ENCODE results near the gene ZNF536. TPM values are rescaled to one million over a fixed set of nuclear protein-coding genes. Genes with fewer than 3 reads are reported as not detected.
"Not testable (repeated sequence)": the region's sequence is repeated elsewhere in the genome, so short reads cannot be mapped to it uniquely, and the experiment has no call there.

ZNF536 gene
- total and polyA plus RNA-seq, 7 experiments from 2014 or later = not detected

- Histone ChIP-seq H3K27me3 (ENCODE audit: control insufficient read depth in 2 of 2, insufficient read depth in 2 of 2, low read length in 2 of 2) (no peaks in the 10 kb centered on the region), H3K9me3 (ENCODE audit: control insufficient read depth in 2 of 3, low read length in 3 of 3) (no peaks in the 10 kb centered on the region), H3K4me3 (ENCODE audit: low read length) (no peak overlapping the region), H3K27ac (ENCODE audit: low read depth, low read length) (no peak overlapping the region), H3K4me1 (ENCODE audit: control insufficient read depth in 2 of 2, insufficient read depth in 2 of 2, low read length in 2 of 2) (no peaks in the 10 kb centered on the region), H3K36me3 (ENCODE audit: control insufficient read depth in 2 of 3, insufficient read depth in 3 of 3, low read length in 3 of 3) (no peaks in the 10 kb centered on the region)
- ChIA-PET CTCF (no interaction called here), POLR2A (no interaction called here)
- H3K27ac Mint-ChIP-seq = no peak overlapping the region
- intact Hi-C loops (cut with micrococcal nuclease) = no loop called here
- no peak overlapping the region for H3K4me3 Mint-ChIP-seq
- H3K9me3 Mint-ChIP-seq = peaks cover 0 to 37% (median 8%) of the 10 kb centered on the region in 11 donors
- ATAC-seq (no peak), DNase-seq (no peak)
- no peaks in the 10 kb centered on the region for H3K4me1 Mint-ChIP-seq
- peaks cover 0 to 43% (median 18%) of the 10 kb centered on the region in 5 donors for H3K27me3 Mint-ChIP-seq
- H3K36me3 Mint-ChIP-seq = peaks cover 0 to 4% (median 0%) of the 10 kb centered on the region in 5 donors
These were observed 109.6 kb downstream of the ZNF536 start for GRCh38 chr19:30481823-30482222.

GRCh38 chr19:30482956-30483355 is 110.8 kb downstream of the ZNF536 start:
- ChIA-PET POLR2A (no interaction called here), CTCF (no interaction called here)
- Mint-ChIP-seq H3K36me3 (peaks cover 0 to 4% (median 0%) of the 10 kb centered on the region in 5 donors), H3K4me3 (no peak overlapping the region), H3K27ac (no peak overlapping the region), H3K27me3 (peaks cover 0 to 43% (median 23%) of the 10 kb centered on the region in 5 donors), H3K9me3 (peaks cover 0 to 39% (median 8%) of the 10 kb centered on the region in 11 donors), H3K4me1 (no peaks in the 10 kb centered on the region)
- no peak for ATAC-seq
- Histone ChIP-seq H3K27ac (ENCODE audit: low read depth, low read length) (no peak overlapping the region), H3K9me3 (ENCODE audit: control insufficient read depth in 2 of 3, low read length in 3 of 3) (no peaks in the 10 kb centered on the region), H3K4me1 (ENCODE audit: control insufficient read depth in 2 of 2, insufficient read depth in 2 of 2, low read length in 2 of 2) (no peaks in the 10 kb centered on the region), H3K27me3 (ENCODE audit: control insufficient read depth in 2 of 2, insufficient read depth in 2 of 2, low read length in 2 of 2) (no peaks in the 10 kb centered on the region), H3K4me3 (ENCODE audit: low read length) (no peak overlapping the region), H3K36me3 (ENCODE audit: control insufficient read depth in 2 of 3, insufficient read depth in 3 of 3, low read length in 3 of 3) (no peaks in the 10 kb centered on the region)
- DNase-seq = no peak
- intact Hi-C loops (cut with micrococcal nuclease) = no loop called here

- H3K4me3 Mint-ChIP-seq; intact Hi-C loops (cut with micrococcal nuclease); H3K27ac ChIP-seq (ENCODE audit: low read depth, low read length); DNase-seq; H3K9me3 ChIP-seq (ENCODE audit: control insufficient read depth in 2 of 3, low read length in 3 of 3); CTCF ChIA-PET; H3K4me3 ChIP-seq (ENCODE audit: low read length); H3K27me3 ChIP-seq (ENCODE audit: control insufficient read depth in 2 of 2, insufficient read depth in 2 of 2, low read length in 2 of 2); POLR2A ChIA-PET; H3K36me3 ChIP-seq (ENCODE audit: control insufficient read depth in 2 of 3, insufficient read depth in 3 of 3, low read length in 3 of 3); ATAC-seq; H3K36me3 Mint-ChIP-seq; H3K4me1 ChIP-seq (ENCODE audit: control insufficient read depth in 2 of 2, insufficient read depth in 2 of 2, low read length in 2 of 2); H3K27ac Mint-ChIP-seq; H3K4me1 Mint-ChIP-seq: not testable (repeated sequence)
- H3K27me3 Mint-ChIP-seq = peaks cover 0 to 26% (median 21%) of the 10 kb centered on the region in 5 donors
- H3K9me3 Mint-ChIP-seq = peaks cover 0 to 34% (median 7%) of the 10 kb centered on the region in 11 donors
These were observed 114.1 kb downstream of the ZNF536 start for GRCh38 chr19:30486250-30486649.

- H3K4me3 ChIP-seq (ENCODE audit: low read length) = no peak overlapping the region
- H3K4me1 ChIP-seq (ENCODE audit: control insufficient read depth in 2 of 2, insufficient read depth in 2 of 2, low read length in 2 of 2) = no peaks in the 10 kb centered on the region
- POLR2A ChIA-PET = no interaction called here
- no peaks in the 10 kb centered on the region for H3K9me3 ChIP-seq (ENCODE audit: control insufficient read depth in 2 of 3, low read length in 3 of 3)
- intact Hi-C loops (cut with micrococcal nuclease) = no loop called here
- H3K27me3 ChIP-seq (ENCODE audit: control insufficient read depth in 2 of 2, insufficient read depth in 2 of 2, low read length in 2 of 2) = no peaks in the 10 kb centered on the region
- Mint-ChIP-seq H3K36me3 (no peaks in the 10 kb centered on the region), H3K4me3 (no peak overlapping the region), H3K27ac (no peak overlapping the region), H3K27me3 (peaks cover 4 to 33% (median 25%) of the 10 kb centered on the region in 5 donors), H3K9me3 (peaks cover 0 to 28% (median 6%) of the 10 kb centered on the region in 11 donors), H3K4me1 (no peaks in the 10 kb centered on the region)
- H3K27ac ChIP-seq (ENCODE audit: low read depth, low read length) = no peak overlapping the region
- no peak for DNase-seq
- H3K36me3 ChIP-seq (ENCODE audit: control insufficient read depth in 2 of 3, insufficient read depth in 3 of 3, low read length in 3 of 3) = no peaks in the 10 kb centered on the region
- no peak for ATAC-seq
- CTCF ChIA-PET = no interaction called here
These were observed 115.0 kb downstream of the ZNF536 start for GRCh38 chr19:30487178-30487577.

GRCh38 chr19:30488191-30488590 is 116.0 kb downstream of the ZNF536 start:
- peaks cover 0 to 26% (median 3%) of the 10 kb centered on the region in 11 donors for H3K9me3 Mint-ChIP-seq
- CTCF ChIA-PET = no interaction called here
- POLR2A ChIA-PET = no interaction called here
- Histone ChIP-seq H3K4me1 (ENCODE audit: control insufficient read depth in 2 of 2, insufficient read depth in 2 of 2, low read length in 2 of 2) (no peaks in the 10 kb centered on the region), H3K27ac (ENCODE audit: low read depth, low read length) (no peak overlapping the region), H3K27me3 (ENCODE audit: control insufficient read depth in 2 of 2, insufficient read depth in 2 of 2, low read length in 2 of 2) (no peaks in the 10 kb centered on the region), H3K9me3 (ENCODE audit: control insufficient read depth in 2 of 3, low read length in 3 of 3) (no peaks in the 10 kb centered on the region), H3K36me3 (ENCODE audit: control insufficient read depth in 2 of 3, insufficient read depth in 3 of 3, low read length in 3 of 3) (no peaks in the 10 kb centered on the region), H3K4me3 (ENCODE audit: low read length) (no peak overlapping the region)
- ATAC-seq (no peak), DNase-seq (no peak)
- H3K27me3 Mint-ChIP-seq = peaks cover 4 to 40% (median 25%) of the 10 kb centered on the region in 5 donors
- intact Hi-C loops (cut with micrococcal nuclease) = no loop called here
- H3K4me3 Mint-ChIP-seq = no peak overlapping the region
- no peak overlapping the region for H3K27ac Mint-ChIP-seq
- no peaks in the 10 kb centered on the region for H3K4me1 Mint-ChIP-seq
- H3K36me3 Mint-ChIP-seq = no peaks in the 10 kb centered on the region

GRCh38 chr19:30490760-30491159 is 118.6 kb downstream of the ZNF536 start:
- intact Hi-C loops (cut with micrococcal nuclease) = no loop called here
- ATAC-seq (no peak), DNase-seq (no peak)
- no peaks in the 10 kb centered on the region for H3K36me3 Mint-ChIP-seq
- Histone ChIP-seq H3K9me3 (ENCODE audit: control insufficient read depth in 2 of 3, low read length in 3 of 3) (no peaks in the 10 kb centered on the region), H3K27ac (ENCODE audit: low read depth, low read length) (no peak overlapping the region), H3K4me3 (ENCODE audit: low read length) (no peak overlapping the region), H3K36me3 (ENCODE audit: control insufficient read depth in 2 of 3, insufficient read depth in 3 of 3, low read length in 3 of 3) (no peaks in the 10 kb centered on the region), H3K4me1 (ENCODE audit: control insufficient read depth in 2 of 2, insufficient read depth in 2 of 2, low read length in 2 of 2) (no peaks in the 10 kb centered on the region), H3K27me3 (ENCODE audit: control insufficient read depth in 2 of 2, insufficient read depth in 2 of 2, low read length in 2 of 2) (no peaks in the 10 kb centered on the region)
- H3K9me3 Mint-ChIP-seq = peaks cover 0 to 12% (median 0%) of the 10 kb centered on the region in 11 donors
- ChIA-PET CTCF (no interaction called here), POLR2A (no interaction called here)
- H3K4me1 Mint-ChIP-seq = no peaks in the 10 kb centered on the region
- peaks cover 4 to 45% (median 23%) of the 10 kb centered on the region in 5 donors for H3K27me3 Mint-ChIP-seq
- no peak overlapping the region for H3K27ac Mint-ChIP-seq
- H3K4me3 Mint-ChIP-seq = no peak overlapping the region

- no peaks in the 10 kb centered on the region for H3K36me3 Mint-ChIP-seq
- no peaks in the 10 kb centered on the region for H3K4me1 Mint-ChIP-seq
- peaks cover 0 to 13% (median 0%) of the 10 kb centered on the region in 11 donors for H3K9me3 Mint-ChIP-seq
- POLR2A ChIA-PET = no interaction called here
- H3K36me3 ChIP-seq (ENCODE audit: control insufficient read depth in 2 of 3, insufficient read depth in 3 of 3, low read length in 3 of 3) = no peaks in the 10 kb centered on the region
- ATAC-seq = no peak
- CTCF ChIA-PET = no interaction called here
- peaks cover 4 to 33% (median 21%) of the 10 kb centered on the region in 5 donors for H3K27me3 Mint-ChIP-seq
- no peaks in the 10 kb centered on the region for H3K27me3 ChIP-seq (ENCODE audit: control insufficient read depth in 2 of 2, insufficient read depth in 2 of 2, low read length in 2 of 2)
- H3K4me3 Mint-ChIP-seq = no peak overlapping the region
- DNase-seq = no peak
- no peak overlapping the region for H3K27ac ChIP-seq (ENCODE audit: low read depth, low read length)
- no peaks in the 10 kb centered on the region for H3K4me1 ChIP-seq (ENCODE audit: control insufficient read depth in 2 of 2, insufficient read depth in 2 of 2, low read length in 2 of 2)
- H3K27ac Mint-ChIP-seq = no peak overlapping the region
- intact Hi-C loops (cut with micrococcal nuclease) = no loop called here
- no peak overlapping the region for H3K4me3 ChIP-seq (ENCODE audit: low read length)
- H3K9me3 ChIP-seq (ENCODE audit: control insufficient read depth in 2 of 3, low read length in 3 of 3) = no peaks in the 10 kb centered on the region
These were observed 120.5 kb downstream of the ZNF536 start for GRCh38 chr19:30492586-30493270.
